Neuronal stem cell (in vitro differentiated cells): ENCODE measurements around the gene CIDEB.
A peak's percentile ranks its signal among the peaks of the same experiment; 100 is the strongest.

Source experiments
- DNase-seq: peaks from one replicate; pipeline ENCODE4 v3.0.0-alpha.2; 2013; ENCODE audit warnings: low spot score
- H2AFZ ChIP-seq: one replicate; pipeline ENCODE4 v1.6.1; 2013; ENCODE audit warnings: mild to moderate bottlenecking, low read length, inconsistent platforms
- H2AK5ac ChIP-seq: 2 replicates; pipeline ENCODE4 v1.6.1; 2013; ENCODE audit warnings: low read depth, mild to moderate bottlenecking, inconsistent platforms, low read length, moderate library complexity, mixed read lengths
- H2BK120ac ChIP-seq: 2 replicates; pipeline ENCODE4 v1.6.1; 2013; ENCODE audit warnings: low read depth, mild to moderate bottlenecking, inconsistent platforms, low read length, moderate library complexity, mixed read lengths
- H2BK12ac ChIP-seq: one replicate; pipeline ENCODE4 v1.6.1; 2013; ENCODE audit warnings: low read length, inconsistent platforms
- H2BK15ac ChIP-seq: 2 replicates; pipeline ENCODE4 v1.6.1; 2013; ENCODE audit warnings: mild to moderate bottlenecking, low read length, inconsistent platforms, mixed read lengths
- H2BK5ac ChIP-seq: one replicate; pipeline ENCODE4 v1.6.1; 2013; ENCODE audit warnings: inconsistent platforms, mild to moderate bottlenecking, low read length, moderate library complexity
- H3K14ac ChIP-seq: one replicate; pipeline ENCODE4 v1.6.1; 2013; ENCODE audit warnings: low read length, inconsistent platforms
- H3K18ac ChIP-seq: 2 replicates; pipeline ENCODE4 v1.6.1; 2013; ENCODE audit warnings: low read length, inconsistent platforms
- H3K23ac ChIP-seq: 2 replicates; pipeline ENCODE4 v1.6.1; 2013; ENCODE audit warnings: low read depth, mild to moderate bottlenecking, mixed read lengths, low read length, inconsistent platforms; ENCODE audit not compliant: poor library complexity
- H3K27ac ChIP-seq: replicated peaks from 3 replicates; pipeline ENCODE4 v1.5.1; 2013; ENCODE audit warnings: low read length, inconsistent platforms
- H3K27me3 ChIP-seq, 3 experiments: 2 replicates each; pipeline ENCODE4 v1.6.1; 2013; ENCODE audit warnings: low read length in 3 of 3, mild to moderate bottlenecking in 2 of 3, inconsistent platforms in 1 of 3, low read depth in 1 of 3, mixed read lengths in 1 of 3, moderate library complexity in 1 of 3; ENCODE audit not compliant: control insufficient read depth in 3 of 3, insufficient read depth in 3 of 3
- H3K36me3 ChIP-seq, 2 donors: replicated peaks in 1 of 2; 2 replicates each; pipeline ENCODE4 v1.6.1; 2013; ENCODE audit warnings: low read length in 2 of 2; ENCODE audit not compliant: control insufficient read depth in 2 of 2, insufficient read depth in 2 of 2
- H3K4ac ChIP-seq: 2 replicates; pipeline ENCODE4 v1.6.1; 2013; ENCODE audit warnings: inconsistent platforms, mild to moderate bottlenecking, low read length, moderate library complexity
- H3K4me1 ChIP-seq, 2 donors: 1 replicate in 1 of 2; 2 replicates in 1 of 2; pipeline ENCODE4 v1.6.1; 2013; ENCODE audit warnings: low read length in 2 of 2, low read depth in 1 of 2; ENCODE audit not compliant: control insufficient read depth in 2 of 2, insufficient read depth in 1 of 2
- H3K4me2 ChIP-seq: one replicate; pipeline ENCODE4 v1.6.1; 2013; ENCODE audit warnings: mild to moderate bottlenecking, low read length, inconsistent platforms; ENCODE audit not compliant: insufficient read depth, poor library complexity, severe bottlenecking
- H3K4me3 ChIP-seq, 2 donors: 2 replicates each; pipeline ENCODE4 v1.5.1; 2013; ENCODE audit warnings: low read length in 2 of 2, mild to moderate bottlenecking in 2 of 2, inconsistent platforms in 1 of 2, moderate library complexity in 1 of 2
- H3K79me1 ChIP-seq: one replicate; pipeline ENCODE4 v1.6.1; 2013; ENCODE audit warnings: low read depth, mild to moderate bottlenecking, inconsistent platforms, low read length, moderate library complexity
- H3K9ac ChIP-seq: one replicate; pipeline ENCODE4 v1.6.1; 2013; ENCODE audit warnings: mild to moderate bottlenecking, low read depth, low read length, inconsistent platforms; ENCODE audit not compliant: poor library complexity
- H3K9me3 ChIP-seq, 2 donors: replicated peaks in 1 of 2; 2 replicates each; pipeline versions ENCODE3 to v1.6.1; 2013; ENCODE audit warnings: low read length in 2 of 2, mild to moderate bottlenecking in 2 of 2, inconsistent platforms in 1 of 2, low read depth in 1 of 2, mixed read lengths in 1 of 2, moderate library complexity in 1 of 2; ENCODE audit not compliant: control insufficient read depth in 2 of 2, insufficient read depth in 1 of 2
- H4K8ac ChIP-seq: one replicate; pipeline ENCODE4 v1.6.1; 2013; ENCODE audit warnings: low read depth, mild to moderate bottlenecking, inconsistent platforms, low read length, moderate library complexity
- H4K91ac ChIP-seq: one replicate; pipeline ENCODE4 v1.6.1; 2013; ENCODE audit warnings: low read length, low read depth, mild to moderate bottlenecking, inconsistent platforms; ENCODE audit not compliant: poor library complexity
- WGBS, 2 donors: extraction: QIAGEN DNeasy Blood & Tissue Kit; methylation state at CpG; one replicate each; pipeline ENCODE4 v1.1.7; 2013; ENCODE audit warnings: missing lambda C conversion rate in 2 of 2, mixed read lengths in 1 of 2; ENCODE audit not compliant: insufficient read length in 2 of 2, insufficient replicate concordance in 1 of 2; ENCODE audit errors: extremely low coverage in 2 of 2; 5-methylcytosine and 5-hydroxymethylcytosine counted together

The CIDEB gene

GRCh38 chr14:24267516-24267915 lies 40.3 kb downstream of the CIDEB start:
- no peak overlapping the region for H2BK5ac ChIP-seq
- peaks cover 4 to 6% of the 10 kb centered on the region in 2 donors for H3K4me1 ChIP-seq
- H3K9ac ChIP-seq: peak overlapping the region; percentile 30
- H3K4me3 ChIP-seq: peak overlapping the region in 1 of 2 donors; percentile 21
- H3K36me3 ChIP-seq: peaks cover 7 to 14% of the 10 kb centered on the region in 2 donors
- DNase-seq: no peak
- H3K23ac ChIP-seq: no peak overlapping the region
- no peaks in the 10 kb centered on the region for H3K27me3 ChIP-seq
- no peak overlapping the region for H4K91ac ChIP-seq
- no peak overlapping the region for H3K18ac ChIP-seq
- peaks cover 0 to 1% of the 10 kb centered on the region in 2 donors for H3K9me3 ChIP-seq
- H3K79me1 ChIP-seq: no peaks in the 10 kb centered on the region
- H3K27ac ChIP-seq: no peak overlapping the region
- no peak overlapping the region for H2BK15ac ChIP-seq
- no peak overlapping the region for H2AK5ac ChIP-seq
- H2BK12ac ChIP-seq: peak overlapping the region; percentile 91
- no peak overlapping the region for H3K14ac ChIP-seq
- no peak overlapping the region for H3K4ac ChIP-seq
- no peak overlapping the region for H2BK120ac ChIP-seq
- no peak overlapping the region for H4K8ac ChIP-seq
- H3K4me2 ChIP-seq: no peak overlapping the region
- H2AFZ ChIP-seq: no peak overlapping the region
- WGBS, 2 donors: no CpG with 5 or more reads among the region's 9 CpGs

DNA sequence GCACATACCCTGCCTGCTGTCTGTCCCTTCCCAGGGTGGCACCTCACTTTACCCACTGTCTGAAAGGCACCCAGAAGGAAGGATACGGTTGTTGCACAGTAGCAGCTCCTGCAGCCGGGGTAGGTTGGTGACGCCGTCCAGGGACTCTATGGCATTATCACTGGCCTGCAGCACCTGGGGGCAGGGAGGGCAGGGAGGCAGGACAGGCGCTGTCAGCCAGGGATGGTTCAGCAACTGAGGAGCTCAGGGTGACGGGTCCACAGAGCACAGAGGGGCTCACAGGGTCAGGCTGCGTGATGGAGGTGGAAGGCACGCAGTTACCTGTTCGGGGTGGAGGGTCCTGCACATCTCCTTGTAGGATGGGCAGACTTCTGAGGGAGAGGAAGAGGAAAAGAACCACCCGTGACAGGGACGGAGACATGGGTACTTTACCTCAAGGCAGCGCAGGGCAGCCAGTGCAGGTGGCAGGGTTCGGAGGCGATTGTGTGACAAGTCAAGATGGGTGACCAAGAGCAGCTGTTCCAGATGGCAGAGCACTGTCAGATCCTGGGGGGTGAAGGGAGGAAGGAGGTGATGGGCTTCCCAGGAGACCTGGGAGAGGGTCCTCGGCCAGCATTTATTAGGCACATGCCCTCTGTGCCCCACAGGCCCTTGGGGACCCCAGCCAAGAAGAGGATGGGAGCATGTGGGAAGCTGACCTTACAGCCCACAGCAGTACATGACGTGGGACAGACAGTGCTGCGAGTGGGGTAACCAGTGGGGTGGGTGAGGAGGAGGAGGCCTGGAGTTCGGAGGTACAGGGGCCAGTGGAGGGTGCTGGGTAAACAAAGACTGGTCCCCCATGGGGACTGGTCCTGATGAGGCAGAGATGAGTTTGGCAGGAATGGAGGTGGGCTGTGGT lies 41.2 kb downstream of the CIDEB start:
- H3K14ac ChIP-seq: no peak overlapping the region
- no CpG with 5 or more reads among the region's 18 CpGs for WGBS, 2 donors
- no peak overlapping the region for H3K4me2 ChIP-seq
- H3K36me3 ChIP-seq: peaks cover 7 to 13% of the 10 kb centered on the region in 2 donors
- no peak overlapping the region for H2AFZ ChIP-seq
- H3K18ac ChIP-seq: no peak overlapping the region
- H2BK12ac ChIP-seq: no peak overlapping the region
- no peak for DNase-seq
- no peak overlapping the region for H2BK120ac ChIP-seq
- peak overlapping the region; percentile 19 for H4K8ac ChIP-seq
- H2AK5ac ChIP-seq: no peak overlapping the region
- H3K9me3 ChIP-seq: peaks cover 0 to under 1% of the 10 kb centered on the region in 2 donors
- H3K4me3 ChIP-seq: no peak overlapping the region
- H3K79me1 ChIP-seq: no peaks in the 10 kb centered on the region
- no peak overlapping the region for H2BK5ac ChIP-seq
- no peaks in the 10 kb centered on the region for H3K27me3 ChIP-seq
- H3K4ac ChIP-seq: no peak overlapping the region
- no peak overlapping the region for H4K91ac ChIP-seq
- H3K23ac ChIP-seq: peak overlapping the region; percentile 10
- H3K4me1 ChIP-seq: peaks cover 0 to 3% of the 10 kb centered on the region in 2 donors
- H2BK15ac ChIP-seq: no peak overlapping the region
- H3K27ac ChIP-seq: no peak overlapping the region
- peak overlapping the region; percentile 67 for H3K9ac ChIP-seq

DNA sequence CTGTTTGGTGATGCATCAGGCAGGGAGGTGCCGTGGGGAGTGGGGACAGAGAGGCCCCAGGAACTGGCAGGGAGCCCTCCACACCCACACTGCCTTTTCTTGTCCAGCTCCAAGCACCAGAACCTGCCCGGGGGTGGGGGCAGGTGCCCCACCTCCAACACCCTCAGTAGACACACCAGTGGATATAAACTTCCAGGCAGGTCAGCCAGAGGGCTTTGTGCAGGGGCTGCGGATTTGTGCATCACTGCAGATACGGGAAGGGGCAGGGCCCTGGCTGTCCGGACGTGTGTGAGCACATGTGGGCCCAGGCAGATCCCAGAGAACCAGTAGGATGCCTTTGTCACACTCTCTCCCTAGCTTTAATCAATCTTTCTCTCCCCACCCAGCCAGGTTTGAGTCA lies 43.5 kb downstream of the CIDEB start:
- H3K4me1 ChIP-seq: no peaks in the 10 kb centered on the region
- no CpG with 5 or more reads among the region's 6 CpGs for WGBS, 2 donors
- no peak overlapping the region for H3K4me2 ChIP-seq
- no peak overlapping the region for H4K91ac ChIP-seq
- no peak overlapping the region for H3K4me3 ChIP-seq
- no peaks in the 10 kb centered on the region for H3K27me3 ChIP-seq
- no peak overlapping the region for H3K27ac ChIP-seq
- H3K36me3 ChIP-seq: peaks cover 7 to 13% of the 10 kb centered on the region in 2 donors
- no peak overlapping the region for H3K23ac ChIP-seq
- no peaks in the 10 kb centered on the region for H3K9me3 ChIP-seq
- DNase-seq: no peak
- no peak overlapping the region for H3K14ac ChIP-seq
- H3K18ac ChIP-seq: no peak overlapping the region
- no peak overlapping the region for H2AFZ ChIP-seq
- no peak overlapping the region for H2BK12ac ChIP-seq
- no peak overlapping the region for H2BK15ac ChIP-seq
- H3K9ac ChIP-seq: peak overlapping the region; percentile 30
- H3K79me1 ChIP-seq: no peaks in the 10 kb centered on the region
- no peak overlapping the region for H2AK5ac ChIP-seq
- H4K8ac ChIP-seq: no peak overlapping the region
- no peak overlapping the region for H3K4ac ChIP-seq
- no peak overlapping the region for H2BK120ac ChIP-seq
- peak overlapping the region; percentile 27 for H2BK5ac ChIP-seq

GRCh38 chr14:24263848-24264247 lies 43.9 kb downstream of the CIDEB start:
- Histone ChIP-seq H3K4me2 (no peak overlapping the region), H4K8ac (no peak overlapping the region), H2BK5ac (peak overlapping the region; percentile 27), H3K9ac (peak overlapping the region; percentile 30), H4K91ac (no peak overlapping the region), H3K9me3 (no peaks in the 10 kb centered on the region), H3K79me1 (no peaks in the 10 kb centered on the region), H3K4ac (peak overlapping the region; percentile 14), H3K27me3 (no peaks in the 10 kb centered on the region), H2AFZ (no peak overlapping the region), H3K14ac (no peak overlapping the region), H3K27ac (no peak overlapping the region), H3K4me1 (no peaks in the 10 kb centered on the region), H2BK120ac (no peak overlapping the region), H2AK5ac (no peak overlapping the region), H2BK12ac (no peak overlapping the region), H3K36me3 (peaks cover 7 to 13% of the 10 kb centered on the region in 2 donors), H2BK15ac (no peak overlapping the region), H3K18ac (no peak overlapping the region), H3K23ac (no peak overlapping the region), H3K4me3 (no peak overlapping the region)
- DNase-seq: no peak
- no CpG with 5 or more reads among the region's 6 CpGs for WGBS, 2 donors
